Activated T-helper 17 cell treated with anti-CD3 and anti-CD28 coated beads, Interleukin-2, amount 50 U/mL, for 72 hours (primary cell): ENCODE results near the gene CAPN12. TPM values are rescaled to one million over a fixed set of nuclear protein-coding genes. Genes with fewer than 3 reads are reported as not detected.

Experiments
- ATAC-seq: fragments of 150-1000 bp; cut with Tn5 transposase; replicated peaks from 2 replicates; pipeline ENCODE4 v1.10.0; 2021; ENCODE audit warnings: mild to moderate bottlenecking, moderate library complexity
- H3K27ac Mint-ChIP-seq: one replicate; pipeline ENCODE4 v1.8.0; 2022; ENCODE audit warnings: mixed read lengths
- H3K27me3 Mint-ChIP-seq: one replicate; pipeline ENCODE4 v1.8.0; 2022; ENCODE audit warnings: mixed read lengths
- H3K36me3 Mint-ChIP-seq: one replicate; pipeline ENCODE4 v1.8.0; 2022; ENCODE audit warnings: low read depth, mild to moderate bottlenecking, mixed read lengths
- H3K4me1 Mint-ChIP-seq: one replicate; pipeline ENCODE4 v1.8.0; 2022; ENCODE audit warnings: mixed read lengths
- H3K4me3 Mint-ChIP-seq: one replicate; pipeline ENCODE4 v1.8.0; 2022; ENCODE audit warnings: mild to moderate bottlenecking, mixed read lengths
- H3K9me3 Mint-ChIP-seq: one replicate; pipeline ENCODE4 v1.8.0; 2022; ENCODE audit warnings: mixed read lengths
- total RNA-seq, 2 donors: library from RNA; stranded (reverse); gene quantifications; one replicate each; pipeline ENCODE4 v1.2.3, GENCODE V29; 2022

CAPN12 gene
- total RNA-seq, 2 donors from 2014 or later, result 3.8 to 75.3 TPM

DNA sequence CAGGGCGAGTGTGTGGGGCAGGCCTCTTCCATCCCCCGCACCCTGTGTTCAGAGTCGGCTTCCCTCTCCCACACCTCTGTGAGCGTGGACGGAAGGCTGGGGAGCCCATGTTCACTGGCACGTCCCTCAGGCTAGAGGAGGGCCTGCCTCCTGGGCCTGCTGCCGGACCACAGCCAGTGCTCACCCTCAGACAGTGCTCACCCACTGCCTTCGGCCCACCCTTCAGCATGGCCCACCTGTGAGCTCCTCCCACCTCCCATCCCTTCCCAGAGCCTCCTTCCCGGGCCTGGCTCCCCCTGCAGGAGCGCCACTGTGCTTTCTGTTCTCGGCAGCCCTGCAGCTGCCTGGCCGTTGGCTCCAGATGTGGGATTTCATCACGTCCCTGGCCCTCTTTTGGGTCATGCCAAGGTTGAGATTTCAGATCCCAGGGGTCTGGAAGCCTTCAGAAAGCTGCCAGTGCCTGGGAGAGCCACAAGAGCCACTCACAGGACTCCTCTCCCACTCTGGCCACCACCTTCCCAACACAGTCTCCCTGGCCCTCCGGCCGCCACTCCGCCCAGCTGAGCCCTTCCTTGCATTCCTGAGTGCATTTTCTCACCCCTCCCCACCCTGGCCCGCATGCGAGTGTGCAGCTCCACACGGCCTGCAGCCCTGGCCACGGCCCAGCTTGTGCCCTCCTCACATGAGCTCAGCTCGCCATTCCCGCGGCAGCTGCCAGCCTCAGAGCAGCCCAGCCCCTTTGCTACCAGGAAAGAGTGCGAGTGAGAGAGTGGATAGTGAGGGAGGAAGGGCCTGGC lies 25.3 kb downstream of the CAPN12 start:
- no peak for ATAC-seq
- Mint-ChIP-seq H3K4me1 (no peaks in the 10 kb centered on the region), H3K4me3 (no peak overlapping the region), H3K27ac (peak overlapping the region; percentile 54), H3K27me3 (no peaks in the 10 kb centered on the region), H3K9me3 (no peaks in the 10 kb centered on the region), H3K36me3 (peaks cover 72% of the 10 kb centered on the region)

- no peak for ATAC-seq
- H3K27ac Mint-ChIP-seq, result no peak overlapping the region
- no peak overlapping the region for H3K4me3 Mint-ChIP-seq
- H3K9me3 Mint-ChIP-seq, result no peaks in the 10 kb centered on the region
- no peaks in the 10 kb centered on the region for H3K27me3 Mint-ChIP-seq
- peaks cover 69% of the 10 kb centered on the region for H3K36me3 Mint-ChIP-seq
- no peaks in the 10 kb centered on the region for H3K4me1 Mint-ChIP-seq
Observed at GRCh38 chr19:38717855-38718254, 26.4 kb downstream of the CAPN12 start.

GRCh38 chr19:38717051-38717450 lies 27.2 kb downstream of the CAPN12 start:
- Mint-ChIP-seq H3K4me3 (no peak overlapping the region), H3K27ac (no peak overlapping the region), H3K27me3 (no peaks in the 10 kb centered on the region), H3K36me3 (peaks cover 70% of the 10 kb centered on the region), H3K4me1 (no peaks in the 10 kb centered on the region), H3K9me3 (no peaks in the 10 kb centered on the region)
- no peak for ATAC-seq

- no peak overlapping the region for H3K4me3 Mint-ChIP-seq
- no peak for ATAC-seq
- H3K27ac Mint-ChIP-seq, result no peak overlapping the region
- peaks cover 78% of the 10 kb centered on the region for H3K36me3 Mint-ChIP-seq
- H3K27me3 Mint-ChIP-seq, result no peaks in the 10 kb centered on the region
- no peaks in the 10 kb centered on the region for H3K9me3 Mint-ChIP-seq
- H3K4me1 Mint-ChIP-seq, result no peaks in the 10 kb centered on the region
Observed at GRCh38 chr19:38715555-38715954, 28.7 kb downstream of the CAPN12 start.

DNA sequence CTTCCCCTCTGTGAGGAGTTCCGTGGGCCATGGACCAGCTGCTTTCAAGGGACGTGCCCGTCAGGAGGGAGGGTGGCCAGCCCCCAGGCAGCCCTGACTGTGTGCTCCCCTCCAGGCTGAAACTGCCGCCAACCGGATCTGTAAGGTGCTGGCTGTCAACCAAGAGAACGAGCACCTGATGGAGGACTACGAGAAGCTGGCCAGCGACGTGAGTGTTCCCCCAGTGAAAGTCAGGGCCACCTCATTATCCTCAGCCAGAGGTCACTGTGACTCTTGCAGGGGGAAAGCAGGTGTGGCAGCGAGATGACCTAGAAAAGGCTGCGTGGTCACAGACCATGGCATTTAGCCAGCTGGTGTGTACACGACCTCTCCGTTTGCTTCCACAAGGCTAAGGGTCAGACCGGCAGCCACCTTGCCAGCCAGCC lies 29.9 kb downstream of the CAPN12 start:
- peaks cover 81% of the 10 kb centered on the region for H3K36me3 Mint-ChIP-seq

DNA sequence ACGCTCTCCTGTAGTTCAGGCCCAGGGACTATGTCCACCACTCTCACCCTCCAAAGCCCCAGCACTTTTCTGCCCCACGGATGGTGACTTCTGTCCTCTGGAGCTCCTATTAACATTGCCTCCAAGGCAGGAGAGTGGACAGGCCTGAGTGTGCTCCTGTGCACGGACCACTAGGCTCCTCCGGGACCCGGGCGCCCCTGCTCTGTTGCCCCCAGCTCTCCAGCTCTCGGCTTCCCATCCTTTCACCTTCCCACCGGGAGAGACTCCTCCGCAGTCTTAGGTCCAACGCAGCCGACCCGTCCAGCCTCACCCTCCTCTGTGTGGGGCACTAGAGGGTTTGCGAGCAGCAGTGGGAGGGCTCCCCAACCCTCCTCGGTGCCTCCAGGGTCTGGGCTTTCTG lies 30.4 kb downstream of the CAPN12 start:
- Mint-ChIP-seq H3K4me1 (no peaks in the 10 kb centered on the region), H3K27ac (peak overlapping the region; percentile 29), H3K36me3 (peaks cover 76% of the 10 kb centered on the region), H3K27me3 (no peaks in the 10 kb centered on the region), H3K4me3 (no peak overlapping the region), H3K9me3 (no peaks in the 10 kb centered on the region)
- ATAC-seq, result no peak

More for the DNA sequence above, 29.9 kb downstream of the CAPN12 start:
- Mint-ChIP-seq H3K4me1 (no peaks in the 10 kb centered on the region), H3K27ac (no peak overlapping the region), H3K9me3 (no peaks in the 10 kb centered on the region), H3K4me3 (no peak overlapping the region), H3K27me3 (no peaks in the 10 kb centered on the region)
- ATAC-seq, result no peak

GRCh38 chr19:38713227-38713649 lies 31.0 kb downstream of the CAPN12 start:
- peak overlapping the region; percentile 29 for H3K27ac Mint-ChIP-seq
- ATAC-seq, result no peak
- H3K4me3 Mint-ChIP-seq, result no peak overlapping the region
- peaks cover 75% of the 10 kb centered on the region for H3K36me3 Mint-ChIP-seq
- H3K4me1 Mint-ChIP-seq, result no peaks in the 10 kb centered on the region
- H3K27me3 Mint-ChIP-seq, result no peaks in the 10 kb centered on the region
- H3K9me3 Mint-ChIP-seq, result no peaks in the 10 kb centered on the region

DNA sequence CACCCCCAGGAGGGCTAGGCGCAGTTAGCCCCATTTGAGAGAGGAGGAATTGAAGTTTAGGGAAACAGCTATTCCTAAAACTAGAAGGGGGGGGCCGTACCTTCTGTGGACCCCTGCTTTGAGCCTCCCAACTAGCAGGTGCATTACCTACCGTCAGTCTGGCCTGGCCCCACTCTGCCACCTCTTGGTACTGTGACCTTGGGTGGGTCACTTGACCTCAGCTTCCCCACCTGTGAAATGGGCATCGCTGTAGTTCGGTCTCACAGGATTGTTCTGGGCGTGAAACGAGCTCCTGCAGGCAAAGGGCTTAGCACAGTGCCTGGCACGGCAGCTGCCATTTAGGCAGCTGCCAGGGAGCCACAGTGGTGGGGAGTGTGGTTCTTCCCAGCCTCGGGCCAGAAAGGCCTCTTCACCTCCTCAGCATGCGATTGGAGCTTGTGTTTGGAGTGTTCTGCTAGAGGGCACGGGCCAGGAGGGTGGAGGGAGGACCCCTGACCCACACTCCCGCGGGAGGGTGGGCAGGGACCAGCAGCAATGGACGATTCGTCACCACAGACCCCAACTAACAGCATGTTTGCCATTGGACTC lies 32.0 kb downstream of the CAPN12 start:
- no peaks in the 10 kb centered on the region for H3K27me3 Mint-ChIP-seq

GRCh38 chr19:38711726-38712153 lies 32.5 kb downstream of the CAPN12 start:
- Mint-ChIP-seq H3K27ac (no peak overlapping the region), H3K4me3 (no peak overlapping the region), H3K4me1 (no peaks in the 10 kb centered on the region), H3K9me3 (no peaks in the 10 kb centered on the region), H3K27me3 (no peaks in the 10 kb centered on the region), H3K36me3 (peaks cover 75% of the 10 kb centered on the region)
- ATAC-seq, result no peak

More for the DNA sequence above, 32.0 kb downstream of the CAPN12 start:
- H3K36me3 Mint-ChIP-seq, result peaks cover 75% of the 10 kb centered on the region
- ATAC-seq, result no peak
- H3K4me1 Mint-ChIP-seq, result no peaks in the 10 kb centered on the region
- H3K4me3 Mint-ChIP-seq, result no peak overlapping the region
- no peak overlapping the region for H3K27ac Mint-ChIP-seq
- no peaks in the 10 kb centered on the region for H3K9me3 Mint-ChIP-seq

DNA sequence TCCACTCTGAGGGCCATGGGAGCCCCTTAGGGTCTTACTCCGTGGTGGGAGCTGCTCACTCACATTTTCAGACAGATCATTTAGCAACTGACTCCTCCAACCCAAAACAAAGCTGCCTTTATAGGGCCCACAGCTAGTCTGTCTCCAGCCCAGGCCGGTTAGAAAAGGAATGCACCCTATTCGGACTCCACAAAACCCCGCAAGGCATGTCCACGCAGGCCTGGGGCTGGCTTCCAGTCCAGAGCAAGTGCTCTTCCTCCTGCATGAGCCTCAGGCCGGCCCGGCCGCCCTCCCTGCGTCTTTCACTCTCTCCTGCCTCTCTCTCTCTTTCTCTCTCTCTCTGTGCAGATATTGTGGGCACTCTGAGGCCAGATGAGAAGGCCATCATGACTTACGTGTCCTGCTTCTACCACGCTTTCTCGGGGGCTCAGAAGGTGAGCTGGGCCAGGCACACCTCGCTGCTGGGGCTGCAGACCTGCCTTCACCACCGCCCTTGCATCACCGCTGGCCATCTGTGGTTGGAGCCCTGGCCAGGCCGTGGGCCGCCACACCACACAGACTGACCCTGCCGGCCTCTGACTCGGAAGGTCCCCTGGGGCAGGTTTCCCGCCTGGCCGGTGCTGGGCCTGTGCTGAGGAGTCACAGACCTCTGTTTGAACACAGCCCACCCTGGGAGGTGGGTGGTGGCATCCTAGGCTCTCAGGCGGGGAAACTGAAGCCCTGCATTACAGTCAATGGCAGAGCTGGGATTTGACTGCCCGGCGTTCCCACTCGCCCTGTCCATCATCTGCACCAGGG lies 33.1 kb downstream of the CAPN12 start:
- no peaks in the 10 kb centered on the region for H3K4me1 Mint-ChIP-seq
- no peak overlapping the region for H3K4me3 Mint-ChIP-seq
- no peaks in the 10 kb centered on the region for H3K27me3 Mint-ChIP-seq
- H3K9me3 Mint-ChIP-seq, result no peaks in the 10 kb centered on the region
- H3K27ac Mint-ChIP-seq, result peak overlapping the region; percentile 31
- no peak for ATAC-seq
- H3K36me3 Mint-ChIP-seq, result peaks cover 75% of the 10 kb centered on the region

DNA sequence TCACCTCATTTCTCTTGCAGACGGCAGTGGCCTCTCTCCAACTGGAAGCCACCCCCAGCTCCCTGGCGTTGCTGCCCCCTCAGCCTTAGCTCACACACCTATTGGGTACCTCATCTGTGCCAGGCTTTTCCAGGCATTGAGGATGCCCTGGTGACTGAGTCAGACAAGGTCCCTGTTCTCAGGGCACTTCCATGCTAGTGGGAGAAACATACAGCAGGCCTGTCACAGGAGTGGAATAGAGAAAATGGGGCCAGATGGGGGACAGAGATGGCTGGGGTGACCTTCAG lies 33.9 kb downstream of the CAPN12 start:
- Mint-ChIP-seq H3K36me3 (peaks cover 74% of the 10 kb centered on the region), H3K9me3 (no peaks in the 10 kb centered on the region), H3K27me3 (no peaks in the 10 kb centered on the region), H3K4me1 (no peaks in the 10 kb centered on the region), H3K4me3 (no peak overlapping the region), H3K27ac (peak overlapping the region; percentile 31)
- ATAC-seq, result no peak

GRCh38 chr19:38709671-38710415 lies 34.4 kb downstream of the CAPN12 start:
- Mint-ChIP-seq H3K27me3 (no peaks in the 10 kb centered on the region), H3K4me1 (no peaks in the 10 kb centered on the region), H3K27ac (peak overlapping the region; percentile 31), H3K36me3 (peaks cover 75% of the 10 kb centered on the region), H3K9me3 (no peaks in the 10 kb centered on the region), H3K4me3 (no peak overlapping the region)
- no peak for ATAC-seq

GRCh38 chr19:38709119-38709518 lies 35.2 kb downstream of the CAPN12 start:
- H3K4me1 Mint-ChIP-seq, result no peaks in the 10 kb centered on the region
- peaks cover 74% of the 10 kb centered on the region for H3K36me3 Mint-ChIP-seq
- no peak for ATAC-seq
- H3K27me3 Mint-ChIP-seq, result no peaks in the 10 kb centered on the region
- H3K27ac Mint-ChIP-seq, result no peak overlapping the region
- H3K9me3 Mint-ChIP-seq, result no peaks in the 10 kb centered on the region
- H3K4me3 Mint-ChIP-seq, result no peak overlapping the region

DNA sequence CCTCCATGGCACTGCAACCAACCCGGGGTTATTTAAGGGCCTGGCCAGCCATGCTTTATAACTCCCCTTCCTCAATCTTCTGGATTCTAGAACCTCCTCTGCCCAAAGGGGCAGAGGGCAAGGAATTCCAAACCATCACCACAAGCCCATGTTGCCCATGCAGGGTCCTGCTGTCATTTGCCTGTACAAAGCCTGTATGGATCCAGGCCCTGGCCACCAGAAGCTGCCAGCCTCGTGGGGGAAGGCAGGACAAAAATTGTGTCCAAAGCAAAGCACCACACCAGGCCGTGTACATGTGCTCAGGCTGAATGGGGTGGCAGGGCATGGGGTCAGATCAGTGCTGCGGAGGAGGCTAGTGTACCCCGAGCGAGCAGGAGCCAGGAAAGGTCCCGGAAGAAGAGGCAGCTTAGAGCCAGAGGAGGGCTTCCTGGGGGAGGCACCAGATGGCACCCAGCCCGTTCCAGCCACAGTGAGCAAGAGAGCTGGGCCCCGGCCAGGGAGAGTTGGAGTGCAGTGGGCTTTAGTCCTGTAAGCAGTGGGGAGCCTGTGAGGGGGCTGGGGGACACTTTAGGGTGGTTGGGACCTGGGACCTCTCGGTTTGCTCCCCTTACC lies 35.8 kb downstream of the CAPN12 start:
- H3K4me1 Mint-ChIP-seq, result no peaks in the 10 kb centered on the region
- H3K27me3 Mint-ChIP-seq, result no peaks in the 10 kb centered on the region
- ATAC-seq, result no peak
- H3K36me3 Mint-ChIP-seq, result peaks cover 74% of the 10 kb centered on the region
- H3K27ac Mint-ChIP-seq, result peak overlapping the region; percentile 16
- no peaks in the 10 kb centered on the region for H3K9me3 Mint-ChIP-seq
- no peak overlapping the region for H3K4me3 Mint-ChIP-seq
